Renal cortical epithelial cell (primary cell): Measurements from ENCODE around the gene DHRS12. TPM values are rescaled to one million over a fixed set of nuclear protein-coding genes. Genes with fewer than 3 reads are reported as not detected.

Source experiments
- DNase-seq: peaks from one replicate; pipeline ENCODE4 v3.0.0-alpha.2; 2011; ENCODE audit warnings: low read depth
- total RNA-seq: library from RNA; depleted of rRNA; stranded (reverse); fragments of >200 nt; gene quantifications from 2 replicates; pipeline ENCODE4 v1.2.3, GENCODE V29; 2014

The DHRS12 gene
- total RNA-seq, result 7.3 and 8.0 TPM in 2 replicates

- DNase-seq, result peak; percentile 37
These were observed at the start of gene DHRS12 for GRCh38 chr13:51803422-51804294. DHRS12 (minus strand) TSS chr13:51804163; CDS start chr13:51799659, 4,504 bp downstream.

GRCh38 chr13:51849145-51850101 is 45.5 kb upstream of the DHRS12 start:
- DNase-seq, result no peak

- peak; percentile 4 for DNase-seq
These were observed 44.7 kb upstream of the DHRS12 start for GRCh38 chr13:51848674-51849073.

GRCh38 chr13:51846756-51847155 is 42.8 kb upstream of the DHRS12 start:
- no peak for DNase-seq

- peak; percentile 3 for DNase-seq
These were observed 41.8 kb upstream of the DHRS12 start for GRCh38 chr13:51845574-51846318.

- peak; percentile 27 for DNase-seq
These were observed 41.1 kb upstream of the DHRS12 start, which contains the start of gene TMEM272 for GRCh38 chr13:51844862-51845573. TMEM272 (minus strand) TSS chr13:51845177; CDS start chr13:51838530, 6,647 bp downstream.

- no peak for DNase-seq
These were observed 39.6 kb upstream of the DHRS12 start for GRCh38 chr13:51843529-51843928.

- DNase-seq, result no peak
These were observed 37.8 kb upstream of the DHRS12 start for GRCh38 chr13:51841732-51842131.

- no peak for DNase-seq
These were observed 37.0 kb upstream of the DHRS12 start for GRCh38 chr13:51840917-51841316.

GRCh38 chr13:51839711-51840540 is 36.0 kb upstream of the DHRS12 start:
- DNase-seq, result no peak

- peak; percentile 78 for DNase-seq
These were observed 34.4 kb upstream of the DHRS12 start for GRCh38 chr13:51838240-51838846.

GRCh38 chr13:51837016-51837415 is 33.1 kb upstream of the DHRS12 start:
- no peak for DNase-seq

- no peak for DNase-seq
These were observed 30.7 kb upstream of the DHRS12 start for GRCh38 chr13:51834581-51835171.

GRCh38 chr13:51833980-51834379 is 30.0 kb upstream of the DHRS12 start:
- no peak for DNase-seq

GRCh38 chr13:51832471-51833152 is 28.6 kb upstream of the DHRS12 start:
- no peak for DNase-seq

- no peak for DNase-seq
These were observed 27.6 kb upstream of the DHRS12 start for GRCh38 chr13:51831519-51831918.

- no peak for DNase-seq
These were observed 25.6 kb upstream of the DHRS12 start for GRCh38 chr13:51829568-51829899.

- DNase-seq, result no peak
These were observed 25.0 kb upstream of the DHRS12 start for GRCh38 chr13:51828730-51829567.
